AG08395 (cell line): ENCODE data around the gene IL2RA.
A peak's percentile ranks its signal among the peaks of the same experiment; 100 is the strongest.
"Not testable (repeated sequence)": the region's sequence is repeated elsewhere in the genome, so short reads cannot be mapped to it uniquely, and the experiment has no call there.

Experiments used
- DNase-seq: peaks from one replicate; pipeline ENCODE4 v3.0.0; 2012; ENCODE audit warnings: mixed read lengths, low spot score

The IL2RA gene

GRCh38 chr10:5981529-5981928, 80.6 kb downstream of the IL2RA start:
- no peak for DNase-seq

- DNase-seq: no peak
Observed at GRCh38 chr10:5978230-5978489, 84.0 kb downstream of the IL2RA start.

- peak; percentile 79 for DNase-seq
Observed at GRCh38 chr10:5977471-5978229, 84.5 kb downstream of the IL2RA start, which contains the start of gene IL15RA. TSS of gene IL15RA (minus strand) at chr10:5977543. CDS start at chr10:5977492, 51 bp downstream.

GRCh38 chr10:5976512-5977470, 85.4 kb downstream of the IL2RA start:
- DNase-seq: no peak

- DNase-seq: peak; percentile 66
Observed at GRCh38 chr10:5975641-5976473, 86.3 kb downstream of the IL2RA start.

GRCh38 chr10:5973069-5973468, 89.1 kb downstream of the IL2RA start:
- no peak for DNase-seq

GRCh38 chr10:5971886-5972285, 90.3 kb downstream of the IL2RA start:
- no peak for DNase-seq

GRCh38 chr10:5971315-5971832, 90.8 kb downstream of the IL2RA start:
- DNase-seq: no peak

- DNase-seq: no peak
Observed at GRCh38 chr10:5970527-5970926, 91.6 kb downstream of the IL2RA start.

GRCh38 chr10:5970066-5970465, 92.1 kb downstream of the IL2RA start:
- no peak for DNase-seq

GRCh38 chr10:5968681-5969453, 93.3 kb downstream of the IL2RA start:
- no peak for DNase-seq

GRCh38 chr10:5968037-5968680, 94.0 kb downstream of the IL2RA start:
- no peak for DNase-seq

- DNase-seq: no peak
Observed at GRCh38 chr10:5965266-5965665, 96.9 kb downstream of the IL2RA start.

GRCh38 chr10:5964736-5965135, 97.4 kb downstream of the IL2RA start:
- DNase-seq: no peak

- no peak for DNase-seq
Observed at GRCh38 chr10:5963591-5963990, 98.6 kb downstream of the IL2RA start.

GRCh38 chr10:5963071-5963470, 99.1 kb downstream of the IL2RA start:
- no peak for DNase-seq

- DNase-seq: not testable (repeated sequence)
Observed at GRCh38 chr10:5962358-5962940, 99.7 kb downstream of the IL2RA start.

- no peak for DNase-seq
Observed at GRCh38 chr10:5961405-5962100, 100.6 kb downstream of the IL2RA start.

- DNase-seq: not testable (repeated sequence)
Observed at GRCh38 chr10:5960973-5961275, 101.2 kb downstream of the IL2RA start.
